GM18870 (cell line): ENCODE data around the gene TRPV5.

Experiments
- ATAC-seq: cut with Tn5 transposase; IDR thresholded peaks from one replicate; pipeline ENCODE4 v1.9.1; 2021; ENCODE audit warnings: moderate library complexity; ENCODE audit not compliant: unreplicated experiment

TRPV5 gene

DNA sequence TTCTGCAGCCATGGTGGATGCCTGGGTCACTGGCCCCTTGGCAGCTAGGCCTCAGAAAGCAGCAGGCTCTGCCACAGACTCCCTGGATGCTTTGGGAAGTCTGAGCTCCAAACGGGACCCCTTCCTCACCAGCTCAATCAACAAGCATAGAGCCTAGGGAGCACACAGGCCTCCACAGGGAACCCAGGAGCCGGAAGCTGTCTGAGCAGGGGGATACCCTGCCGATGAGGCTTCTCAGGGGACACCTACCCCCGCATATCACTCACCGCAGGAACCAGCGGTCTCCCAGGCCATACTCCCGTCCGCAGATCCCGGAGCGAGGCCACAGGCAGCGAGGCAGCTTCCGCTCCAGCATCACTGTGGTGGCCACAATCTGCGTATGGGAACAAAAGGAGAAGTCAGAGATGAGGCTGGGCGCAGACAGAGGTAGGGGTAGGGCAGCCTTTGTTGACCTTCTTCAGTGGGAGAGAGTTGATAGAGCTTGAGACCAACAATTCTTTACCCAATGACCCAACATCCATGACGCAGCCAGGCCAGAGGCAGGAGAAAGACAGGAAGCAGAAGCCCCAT, 61.4 kb downstream of the TRPV5 start:
- no peak for ATAC-seq

DNA sequence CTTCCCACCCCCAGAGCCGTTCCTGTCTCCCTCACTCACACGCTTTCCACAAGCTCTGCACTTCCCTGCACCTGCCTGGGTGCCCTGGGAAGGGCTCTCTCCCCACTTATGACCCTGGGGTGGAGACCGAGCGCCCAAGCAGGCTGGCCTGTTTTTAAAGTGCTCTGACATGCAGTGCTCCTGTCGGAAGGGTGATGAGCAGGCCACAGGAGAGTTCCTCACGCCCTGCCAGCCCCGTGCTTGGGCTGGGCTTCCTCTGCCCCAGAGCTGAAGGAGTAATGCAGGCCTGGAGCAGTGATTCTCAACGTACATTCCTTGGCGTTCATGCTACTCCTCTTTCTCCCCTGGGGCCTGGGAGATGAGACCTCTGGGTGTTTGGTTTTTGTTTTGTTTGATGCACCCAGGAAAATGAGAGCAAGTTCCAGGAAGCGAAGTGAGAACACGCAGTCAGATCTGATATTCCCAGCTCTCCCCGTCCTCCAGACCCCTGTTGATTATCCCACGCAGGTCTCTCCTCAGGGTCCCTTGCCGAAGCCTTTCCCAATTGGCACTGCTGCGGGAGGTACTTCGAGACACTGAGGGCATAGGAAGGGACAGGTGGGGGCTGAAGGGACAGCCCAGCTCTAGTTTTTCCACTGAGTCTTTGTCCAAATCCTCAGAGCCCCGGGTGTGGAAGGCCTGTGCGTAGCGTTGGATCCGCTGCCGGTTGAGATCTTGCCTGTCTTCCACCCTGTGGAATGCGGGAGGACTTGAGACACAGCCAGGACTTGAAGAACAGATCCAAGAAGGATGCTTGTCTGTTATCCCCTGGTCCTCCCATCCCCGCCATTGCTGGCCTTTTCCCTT, 62.1 kb downstream of the TRPV5 start:
- ATAC-seq: no peak

DNA sequence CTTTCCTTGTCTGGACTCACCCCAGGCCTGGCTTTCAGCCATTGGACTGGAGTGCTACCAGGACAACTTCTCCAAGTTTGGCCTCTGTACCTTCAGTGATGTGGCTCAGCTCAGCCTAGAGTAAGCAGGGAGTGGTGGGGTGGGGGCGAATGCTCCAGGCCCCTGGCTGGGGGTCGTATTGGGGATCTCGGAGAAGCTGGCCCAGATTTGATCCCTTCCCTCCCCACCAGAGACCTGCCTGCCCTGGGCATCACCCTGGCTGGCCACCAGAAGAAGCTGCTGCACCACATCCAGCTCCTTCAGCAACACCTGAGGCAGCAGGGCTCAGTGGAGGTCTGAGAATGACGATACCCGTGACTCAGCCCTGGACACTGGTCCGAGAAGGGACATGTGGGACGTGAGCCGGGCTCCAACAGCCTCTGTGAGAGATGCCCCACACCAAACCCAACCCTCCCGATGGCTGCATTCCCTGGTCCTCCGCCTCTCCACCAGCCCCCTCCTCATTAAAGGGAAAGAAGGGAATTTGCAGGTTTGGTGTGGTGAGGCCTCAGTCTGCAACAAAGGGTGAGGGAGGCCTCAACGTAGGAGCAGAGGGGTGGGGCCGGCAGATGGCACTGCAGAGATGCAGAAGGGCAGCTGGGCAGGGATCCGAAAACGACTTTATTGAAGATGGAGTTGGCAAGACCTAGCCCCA, 62.8 kb downstream of the TRPV5 start:
- ATAC-seq: no peak

DNA sequence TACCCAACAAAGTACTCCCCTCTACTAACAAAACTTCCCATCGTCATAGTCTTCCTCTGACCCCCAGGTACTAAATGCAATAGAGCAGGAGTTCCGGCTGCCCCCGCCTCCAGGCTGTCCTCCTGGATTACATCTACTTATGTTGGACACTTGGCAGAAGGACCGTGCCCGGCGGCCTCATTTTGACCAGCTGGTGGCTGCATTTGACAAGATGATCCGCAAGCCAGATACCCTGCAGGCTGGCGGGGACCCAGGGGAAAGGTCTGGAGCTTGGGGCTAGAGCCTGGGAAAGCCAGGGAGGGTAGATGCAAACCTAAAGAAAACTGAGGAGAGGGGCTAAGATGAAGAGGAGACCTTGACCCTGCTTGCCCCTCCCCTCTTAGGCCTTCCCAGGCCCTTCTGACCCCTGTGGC, 63.4 kb downstream of the TRPV5 start:
- ATAC-seq: no peak

DNA sequence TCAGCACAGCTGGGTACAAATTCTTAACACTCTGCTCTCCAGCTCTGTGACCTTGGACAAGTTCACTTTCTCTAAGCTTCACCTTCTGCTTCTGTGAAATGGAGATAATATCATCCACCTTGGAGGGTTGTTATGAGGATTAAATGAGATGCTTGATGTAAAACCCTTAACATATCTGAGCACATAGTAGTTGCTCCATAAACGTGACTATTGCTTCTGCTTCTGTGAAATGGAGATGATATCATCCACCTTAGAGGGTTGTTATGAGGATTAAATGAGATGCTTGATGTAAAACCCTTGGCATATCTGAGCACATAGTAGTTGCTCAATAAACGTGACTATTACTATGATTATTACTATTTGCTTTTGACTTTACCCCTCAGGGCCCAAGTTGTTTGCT, 64.1 kb downstream of the TRPV5 start:
- no peak for ATAC-seq

DNA sequence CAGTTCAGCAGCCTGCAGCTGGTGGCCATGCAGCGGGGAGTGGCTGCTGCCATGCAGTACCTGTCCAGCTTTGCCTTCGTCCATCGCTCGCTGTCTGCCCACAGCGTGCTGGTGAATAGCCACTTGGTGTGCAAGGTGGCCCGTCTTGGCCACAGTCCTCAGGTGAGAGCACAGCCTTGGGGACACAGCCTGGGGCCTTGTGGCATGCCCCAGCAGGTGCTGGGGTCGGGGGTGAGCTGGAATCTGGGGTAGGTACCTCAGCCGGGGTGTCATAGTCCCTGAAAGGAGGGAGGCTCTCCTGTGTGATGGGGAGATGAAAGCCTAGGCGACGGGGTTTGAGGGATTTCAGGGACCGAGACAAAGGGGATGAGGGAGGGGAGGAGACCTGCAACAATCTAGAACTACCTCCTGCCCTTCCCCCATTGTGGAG, 64.5 kb downstream of the TRPV5 start:
- ATAC-seq: no peak

DNA sequence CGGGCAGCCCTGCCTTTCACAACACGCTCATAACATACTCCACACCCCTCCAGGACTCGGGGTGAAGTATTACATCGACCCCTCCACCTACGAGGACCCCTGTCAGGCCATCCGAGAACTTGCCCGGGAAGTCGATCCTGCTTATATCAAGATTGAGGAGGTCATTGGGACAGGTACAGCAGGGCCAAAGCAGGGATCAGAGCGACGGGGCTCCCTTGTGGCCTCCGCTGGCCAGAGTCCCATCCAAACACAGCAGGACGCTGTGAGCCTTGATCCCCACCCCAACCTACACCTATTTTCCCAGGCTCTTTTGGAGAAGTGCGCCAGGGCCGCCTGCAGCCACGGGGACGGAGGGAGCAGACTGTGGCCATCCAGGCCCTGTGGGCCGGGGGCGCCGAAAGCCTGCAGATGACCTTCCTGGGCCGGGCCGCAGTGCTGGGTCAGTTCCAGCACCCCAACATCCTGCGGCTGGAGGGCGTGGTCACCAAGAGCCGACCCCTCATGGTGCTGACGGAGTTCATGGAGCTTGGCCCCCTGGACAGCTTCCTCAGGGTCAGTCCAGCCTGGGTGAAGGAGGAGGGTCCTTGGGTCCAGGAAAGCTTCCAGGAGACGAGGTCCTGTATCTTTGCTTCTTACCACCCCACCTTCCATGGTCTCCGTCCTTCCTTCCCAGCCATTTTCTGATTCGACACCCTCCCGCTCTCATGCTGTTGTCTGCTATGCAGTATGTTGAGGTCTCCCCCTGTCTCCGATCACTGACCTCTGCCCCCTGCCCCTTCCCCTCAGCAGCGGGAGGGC, 65.2 kb downstream of the TRPV5 start:
- no peak for ATAC-seq

DNA sequence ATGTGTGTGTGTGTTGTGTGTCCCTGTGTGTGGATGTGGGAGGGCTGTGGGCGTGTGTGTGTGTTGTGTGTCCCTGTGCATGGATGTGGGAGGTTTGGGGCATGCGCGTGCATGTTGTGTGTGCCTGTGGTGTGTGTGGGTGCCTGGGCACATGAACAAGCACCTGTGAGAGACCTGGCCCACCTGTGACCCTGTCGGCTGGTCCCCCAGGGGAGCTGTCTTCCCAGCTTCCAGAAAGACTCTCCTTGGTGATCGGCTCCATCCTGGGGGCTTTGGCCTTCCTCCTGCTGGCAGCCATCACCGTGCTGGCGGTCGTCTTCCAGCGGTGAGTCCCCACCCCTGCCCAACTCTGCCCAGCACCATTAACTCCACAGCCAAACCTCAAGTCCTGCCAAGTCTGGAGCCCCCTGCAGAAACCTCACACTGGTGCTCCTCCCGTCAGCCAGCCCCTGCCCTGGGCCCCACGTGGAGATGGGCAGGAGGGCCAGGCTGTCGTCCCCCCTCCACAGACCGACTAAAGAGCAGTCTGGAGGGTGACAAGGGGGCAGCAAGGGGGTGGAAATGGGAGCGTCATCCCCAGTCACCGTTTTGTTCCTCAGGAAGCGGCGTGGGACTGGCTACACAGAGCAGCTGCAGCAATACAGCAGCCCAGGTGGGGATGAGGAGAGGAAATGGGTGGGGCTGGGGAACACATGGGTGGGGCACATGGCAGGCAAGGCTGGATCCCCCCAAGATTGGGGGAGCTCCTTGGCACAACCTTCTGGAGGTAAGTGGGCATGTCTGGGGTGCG, 66.0 kb downstream of the TRPV5 start:
- ATAC-seq: no peak

DNA sequence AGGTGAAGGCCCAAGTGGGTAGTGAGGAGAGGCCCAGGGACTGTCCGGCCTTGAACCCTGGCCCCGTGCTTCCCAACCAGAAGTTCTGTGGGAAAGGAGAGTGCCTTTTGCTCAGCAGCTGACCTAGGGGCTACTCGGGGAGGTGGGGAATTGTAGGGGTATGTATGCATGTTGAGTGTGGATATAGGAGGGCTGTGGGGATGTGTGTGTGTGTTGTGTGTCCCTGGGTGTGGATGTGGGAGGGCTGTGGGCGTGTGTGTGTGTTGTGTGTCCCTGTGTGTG, 66.5 kb downstream of the TRPV5 start:
- ATAC-seq: no peak

DNA sequence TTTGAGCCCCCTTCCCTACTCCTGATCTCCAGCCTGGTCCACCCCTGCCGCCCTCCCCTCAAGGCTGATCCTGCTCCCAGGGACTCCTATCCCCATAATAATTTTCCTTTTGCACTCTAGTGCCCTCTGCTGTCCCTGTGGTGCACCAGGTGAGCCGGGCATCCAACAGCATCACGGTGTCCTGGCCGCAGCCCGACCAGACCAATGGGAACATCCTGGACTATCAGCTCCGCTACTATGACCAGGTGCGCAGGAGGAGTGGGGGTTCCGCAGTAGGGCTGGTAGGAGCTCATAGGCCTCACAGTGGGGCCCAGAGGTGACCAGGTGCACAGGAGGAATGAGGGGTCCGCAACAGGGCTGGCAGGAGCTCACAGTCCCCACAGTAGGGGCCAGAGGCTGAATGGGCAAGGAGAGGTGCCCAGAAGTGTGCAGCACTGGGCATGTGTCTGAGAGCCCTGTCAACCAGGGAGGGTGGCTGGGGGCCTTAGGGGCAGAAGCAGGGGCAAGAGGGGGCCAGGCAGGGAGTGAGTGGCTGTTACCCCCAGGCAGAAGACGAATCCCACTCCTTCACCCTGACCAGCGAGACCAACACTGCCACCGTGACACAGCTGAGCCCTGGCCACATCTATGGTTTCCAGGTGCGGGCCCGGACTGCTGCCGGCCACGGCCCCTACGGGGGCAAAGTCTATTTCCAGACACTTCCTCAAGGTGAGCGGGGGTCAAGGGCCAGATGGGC, 67.0 kb downstream of the TRPV5 start:
- ATAC-seq: no peak

DNA sequence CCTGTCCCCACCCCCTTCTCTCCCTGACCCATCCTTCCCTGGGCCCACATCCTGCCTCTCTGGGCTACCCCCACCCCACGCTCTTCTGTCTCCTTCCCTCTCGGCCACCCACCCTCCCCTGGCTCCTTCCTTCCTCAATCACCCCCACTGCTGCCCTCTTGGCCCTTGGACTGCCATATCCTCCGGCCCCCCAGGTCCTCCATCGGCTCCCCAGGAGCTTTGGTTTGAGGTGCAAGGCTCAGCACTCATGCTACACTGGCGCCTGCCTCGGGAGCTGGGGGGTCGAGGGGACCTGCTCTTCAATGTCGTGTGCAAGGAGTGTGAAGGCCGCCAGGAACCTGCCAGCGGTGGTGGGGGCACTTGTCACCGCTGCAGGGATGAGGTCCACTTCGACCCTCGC, 67.8 kb downstream of the TRPV5 start:
- ATAC-seq: no peak

DNA sequence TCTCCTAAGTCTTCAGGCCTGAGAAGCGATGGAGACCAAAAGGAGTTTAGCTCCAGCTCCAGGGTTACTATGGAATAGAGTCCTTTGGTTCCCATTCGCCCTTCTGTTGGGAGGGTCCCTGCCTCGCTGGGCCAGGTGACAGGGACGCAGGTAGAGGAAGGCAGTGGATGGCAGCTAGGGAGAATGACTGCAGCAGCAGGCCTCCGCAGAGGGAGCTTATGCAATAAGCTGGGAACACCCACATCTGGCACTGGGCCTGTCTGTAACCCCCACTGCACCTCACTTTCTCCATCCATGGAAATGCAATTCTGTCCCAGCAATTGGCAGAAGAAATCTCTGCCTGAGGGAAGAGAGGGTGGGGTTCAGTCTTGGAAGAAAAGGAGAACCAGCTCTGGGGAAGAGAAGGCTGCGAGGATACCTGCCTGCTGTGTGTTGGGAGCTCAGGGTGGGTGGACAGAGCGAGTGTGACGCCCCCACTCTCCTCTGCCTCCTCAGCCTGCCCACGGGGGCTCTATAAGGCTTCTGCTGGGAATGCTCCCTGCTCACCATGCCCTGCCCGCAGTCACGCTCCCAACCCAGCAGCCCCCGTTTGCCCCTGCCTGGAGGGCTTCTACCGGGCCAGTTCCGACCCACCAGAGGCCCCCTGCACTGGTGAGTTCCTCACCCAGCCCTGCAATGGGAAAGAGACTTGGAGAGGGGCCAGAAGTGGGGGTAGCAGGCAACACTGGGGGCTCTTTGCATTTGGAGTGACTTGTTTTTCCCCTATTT, 68.4 kb downstream of the TRPV5 start:
- ATAC-seq: no peak

DNA sequence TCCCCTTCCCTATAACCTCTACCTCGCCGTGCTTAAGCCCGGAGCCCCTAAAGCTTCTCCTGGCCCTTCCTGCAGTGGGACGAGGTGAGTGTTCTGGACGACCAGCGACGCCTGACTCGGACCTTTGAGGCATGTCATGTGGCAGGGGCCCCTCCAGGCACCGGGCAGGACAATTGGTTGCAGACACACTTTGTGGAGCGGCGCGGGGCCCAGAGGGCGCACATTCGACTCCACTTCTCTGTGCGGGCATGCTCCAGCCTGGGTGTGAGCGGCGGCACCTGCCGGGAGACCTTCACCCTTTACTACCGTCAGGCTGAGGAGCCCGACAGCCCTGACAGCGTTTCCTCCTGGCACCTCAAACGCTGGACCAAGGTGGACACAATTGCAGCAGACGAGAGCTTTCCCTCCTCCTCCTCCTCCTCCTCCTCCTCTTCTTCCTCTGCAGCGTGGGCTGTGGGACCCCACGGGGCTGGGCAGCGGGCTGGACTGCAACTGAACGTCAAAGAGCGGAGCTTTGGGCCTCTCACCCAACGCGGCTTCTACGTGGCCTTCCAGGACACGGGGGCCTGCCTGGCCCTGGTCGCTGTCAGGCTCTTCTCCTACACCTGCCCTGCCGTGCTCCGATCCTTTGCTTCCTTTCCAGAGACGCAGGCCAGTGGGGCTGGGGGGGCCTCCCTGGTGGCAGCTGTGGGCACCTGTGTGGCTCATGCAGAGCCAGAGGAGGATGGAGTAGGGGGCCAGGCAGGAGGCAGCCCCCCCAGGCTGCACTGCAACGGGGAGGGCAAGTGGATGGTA, 69.5 kb downstream of the TRPV5 start:
- ATAC-seq: no peak

DNA sequence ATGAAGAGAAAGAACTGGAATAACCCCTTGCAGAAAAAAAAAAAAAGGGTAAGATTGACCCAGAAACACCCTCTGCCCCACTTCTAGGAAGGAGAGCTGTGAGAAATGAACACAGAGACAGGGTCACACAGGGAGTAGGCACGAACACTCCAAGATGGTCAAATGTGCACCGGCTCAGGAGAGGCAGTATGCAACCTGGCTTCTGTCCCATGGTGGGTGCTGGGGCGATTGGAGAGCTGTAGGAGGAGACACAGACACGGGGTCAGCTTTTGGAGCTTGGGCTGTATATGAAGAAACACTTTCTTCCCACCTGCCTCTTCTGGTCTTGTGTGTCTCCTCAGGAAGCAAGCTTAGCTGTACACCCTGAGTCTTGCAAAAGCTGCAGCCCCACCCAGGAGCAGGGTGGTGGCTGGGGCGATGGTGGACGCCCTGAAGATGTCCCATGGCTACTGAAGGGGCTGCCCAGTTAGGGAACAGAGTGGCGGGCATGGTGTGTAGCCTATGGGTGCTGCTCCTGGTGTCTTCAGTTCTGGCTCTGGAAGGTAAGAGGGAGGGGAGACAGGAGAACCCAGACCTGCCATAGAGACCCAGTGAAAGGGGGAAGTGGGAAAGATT, 70.7 kb downstream of the TRPV5 start:
- no peak for ATAC-seq

DNA sequence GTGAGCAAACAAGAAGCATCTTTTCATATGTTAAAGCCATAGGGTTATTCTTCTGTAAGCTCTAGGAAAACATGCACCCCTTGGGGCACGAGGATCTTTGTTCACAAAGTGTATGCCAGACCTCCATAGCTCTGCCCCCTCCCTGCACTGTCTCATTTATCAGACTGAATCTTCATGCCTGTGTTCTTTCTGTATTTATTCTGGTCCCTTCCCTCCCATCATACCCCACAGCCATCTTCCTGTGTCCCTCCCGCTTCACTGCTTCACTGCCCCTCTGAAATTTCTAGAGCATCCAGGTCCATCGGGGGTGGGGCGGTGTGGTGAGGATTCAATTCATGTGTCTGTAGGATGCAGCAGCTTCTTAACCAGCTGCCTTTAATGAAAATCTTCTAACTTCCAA, 71.2 kb downstream of the TRPV5 start:
- ATAC-seq: no peak

DNA sequence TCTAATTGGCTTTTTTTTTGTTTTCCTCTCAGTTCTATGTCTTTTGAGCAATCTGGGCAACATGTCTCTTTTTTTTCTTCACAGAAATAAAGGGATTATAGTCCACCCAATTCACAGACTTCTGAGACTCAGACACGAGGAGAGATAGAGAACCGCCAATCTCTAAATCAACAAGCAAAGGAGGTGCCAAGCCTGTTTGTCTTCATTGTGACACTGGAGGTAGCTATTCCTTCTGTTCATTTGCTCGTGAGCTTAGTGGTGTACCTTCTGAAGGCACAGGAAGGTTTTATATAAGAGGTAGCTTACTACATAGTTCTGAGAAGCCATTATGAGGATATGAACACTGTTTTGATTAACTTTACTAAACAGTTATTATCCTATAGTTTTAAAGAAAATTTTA, 72.6 kb downstream of the TRPV5 start:
- ATAC-seq: no peak

DNA sequence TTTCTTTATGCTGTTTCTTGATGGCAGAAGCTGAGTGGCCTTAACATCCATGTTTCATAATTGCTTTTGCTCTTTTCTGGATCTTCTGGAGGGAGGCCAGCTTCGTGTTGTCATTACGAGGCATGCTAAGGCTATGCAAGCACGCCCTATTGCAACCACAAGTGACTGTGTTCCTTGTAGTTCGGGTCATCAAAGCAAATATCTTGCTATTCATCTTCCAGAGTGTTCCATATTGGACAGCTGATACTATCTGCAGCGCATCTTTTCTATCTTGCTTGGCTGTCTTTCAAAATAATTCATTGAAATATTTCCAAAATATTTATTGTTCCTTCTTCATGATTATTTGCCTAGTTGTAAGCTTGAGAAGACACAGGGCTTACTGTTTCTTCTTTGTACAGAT, 73.7 kb downstream of the TRPV5 start:
- no peak for ATAC-seq

DNA sequence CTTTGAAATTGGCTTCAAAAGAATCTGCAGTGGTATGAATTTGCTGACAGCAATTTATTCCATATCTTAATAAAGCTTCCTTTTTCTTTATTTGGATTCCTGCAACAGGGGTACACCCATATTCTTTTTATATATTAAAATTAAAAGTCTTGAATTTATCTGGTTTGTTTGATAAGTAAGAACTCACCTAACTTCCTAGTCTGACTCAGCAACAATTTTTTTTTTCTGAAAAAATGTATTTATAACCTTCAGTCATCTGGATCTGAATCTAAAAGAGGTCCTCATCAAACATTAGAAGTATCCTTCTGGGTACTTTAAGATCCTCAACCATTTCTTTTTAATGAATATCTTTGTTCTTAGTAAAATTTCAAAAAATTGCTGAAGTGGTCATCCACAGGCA, 74.1 kb downstream of the TRPV5 start:
- ATAC-seq: no peak
